GM19099 (cell line): ENCODE measurements around the gene UBE2Q2.

Experiments
- POLR2A ChIP-seq: IDR thresholded peaks from 3 replicates; pipeline ENCODE4 v1.6.1; 2011; ENCODE audit warnings: low read depth; ENCODE audit not compliant: insufficient read length; ENCODE audit errors: extremely low read depth

UBE2Q2 gene

GRCh38 chr15:75823860-75824613 lies 19.2 kb upstream of the UBE2Q2 start:
- TF ChIP-seq POLR2A, result no peak

GRCh38 chr15:75827691-75828090 lies 15.6 kb upstream of the UBE2Q2 start:
- no peak for TF ChIP-seq POLR2A

- no peak for TF ChIP-seq POLR2A
Measured at GRCh38 chr15:75828429-75828828, 14.8 kb upstream of the UBE2Q2 start.

- no peak for TF ChIP-seq POLR2A
Measured at GRCh38 chr15:75830910-75831805, 12.1 kb upstream of the UBE2Q2 start.

- TF ChIP-seq POLR2A, result no peak
Measured at GRCh38 chr15:75831806-75832102, 11.5 kb upstream of the UBE2Q2 start.

- no peak for TF ChIP-seq POLR2A
Measured at GRCh38 chr15:75832114-75832513, 11.1 kb upstream of the UBE2Q2 start.

GRCh38 chr15:75834021-75834420 lies 9.2 kb upstream of the UBE2Q2 start:
- TF ChIP-seq POLR2A, result no peak

- TF ChIP-seq POLR2A, result no peak
Measured at GRCh38 chr15:75835990-75836958, 7.0 kb upstream of the UBE2Q2 start.

GRCh38 chr15:75836959-75837334 lies 6.3 kb upstream of the UBE2Q2 start:
- TF ChIP-seq POLR2A, result no peak

GRCh38 chr15:75840659-75841058 lies 2.6 kb upstream of the UBE2Q2 start:
- TF ChIP-seq POLR2A, result no peak

- TF ChIP-seq POLR2A, result no peak
Measured at GRCh38 chr15:75841626-75842025, 1.6 kb upstream of the UBE2Q2 start.

GRCh38 chr15:75843678-75844581 lies 683 bp downstream of the UBE2Q2 start:
- peak; percentile 49 for TF ChIP-seq POLR2A

GRCh38 chr15:75844629-75845335 lies 1.5 kb downstream of the UBE2Q2 start:
- TF ChIP-seq POLR2A, result no peak
